MM.1S (cell line): Measurements from ENCODE around the gene RDH5.

Experiments used
- DNase-seq: peaks from one replicate; pipeline ENCODE4 v3.0.0-alpha.2; 2015
- H2AFZ ChIP-seq: fragments of 300-600 bp; sonication (generic); 2 replicates; pipeline ENCODE4 v1.6.0; 2016; ENCODE audit warnings: antibody characterized with exemption, low read length
- H3F3A ChIP-seq: fragments of 300-600 bp; sonication (generic); 2 replicates; pipeline ENCODE4 v1.6.1; 2016; ENCODE audit warnings: mild to moderate bottlenecking, antibody characterized with exemption, low read length, moderate library complexity, mixed read lengths; ENCODE audit not compliant: insufficient read depth
- H3K27ac ChIP-seq: fragments of 300-600 bp; sonication (generic); 2 replicates; pipeline ENCODE4 v1.5.1; 2016; ENCODE audit warnings: mild to moderate bottlenecking, low read length
- H3K27me3 ChIP-seq: fragments of 300-600 bp; sonication (generic); replicated peaks from 2 replicates; pipeline ENCODE4 v1.6.0; 2016; ENCODE audit warnings: low read length; ENCODE audit not compliant: insufficient read depth
- H3K36me3 ChIP-seq: fragments of 300-600 bp; sonication (generic); replicated peaks from 2 replicates; pipeline ENCODE4 v1.6.1; 2016; ENCODE audit warnings: mild to moderate bottlenecking, low read length, mixed read lengths; ENCODE audit not compliant: insufficient read depth
- H3K4me1 ChIP-seq: fragments of 300-600 bp; sonication (generic); 2 replicates; pipeline ENCODE4 v1.6.1; 2016; ENCODE audit warnings: low read length, mixed read lengths
- H3K4me2 ChIP-seq: fragments of 300-600 bp; sonication (generic); 2 replicates; pipeline ENCODE4 v1.6.0; 2016; ENCODE audit warnings: low read depth, low read length
- H3K4me3 ChIP-seq: fragments of 300-600 bp; sonication (generic); 2 replicates; pipeline ENCODE4 v1.5.1; 2016; ENCODE audit warnings: low read length, mixed read lengths
- H3K79me2 ChIP-seq: fragments of 300-600 bp; sonication (generic); 2 replicates; pipeline ENCODE4 v1.6.1; 2016; ENCODE audit warnings: mixed run types, low read length, mixed read lengths
- H3K9ac ChIP-seq: fragments of 300-600 bp; sonication (generic); 2 replicates; pipeline ENCODE4 v1.6.1; 2016; ENCODE audit warnings: low read length, mixed read lengths
- H3K9me2 ChIP-seq: fragments of 300-600 bp; sonication (generic); replicated peaks from 2 replicates; pipeline ENCODE4 v1.6.1; 2016; ENCODE audit warnings: mild to moderate bottlenecking, low read length, mixed read lengths; ENCODE audit not compliant: insufficient read depth
- H3K9me3 ChIP-seq: fragments of 300-600 bp; sonication (generic); replicated peaks from 2 replicates; pipeline ENCODE4 v1.6.1; 2016; ENCODE audit warnings: mild to moderate bottlenecking, low read length, mixed read lengths; ENCODE audit not compliant: insufficient read depth
- H4K20me1 ChIP-seq: fragments of 300-600 bp; sonication (generic); 2 replicates; pipeline ENCODE4 v1.6.1; 2016; ENCODE audit warnings: mild to moderate bottlenecking, low read length, moderate library complexity, mixed read lengths; ENCODE audit not compliant: insufficient read depth
- CTCF ChIP-seq: fragments of 300-600 bp; sonication (generic); IDR thresholded peaks from 2 replicates; pipeline ENCODE4 v1.5.1; 2016; ENCODE audit warnings: antibody characterized with exemption, low read length, mixed read lengths
- EZH2 ChIP-seq: fragments of 300-600 bp; sonication (generic); optimal IDR thresholded peaks from 2 replicates; pipeline ENCODE3; 2017; ENCODE audit warnings: low read depth, mild to moderate bottlenecking, antibody characterized with exemption, low read length, mixed read lengths
- EZH2phosphoT487 ChIP-seq: fragments of 300-600 bp; sonication (generic); IDR thresholded peaks from 2 replicates; pipeline ENCODE4 v1.6.1; 2018; ENCODE audit warnings: antibody characterized with exemption, low read length

RDH5 gene

GRCh38 chr12:55705782-55706402, 14.3 kb upstream of the RDH5 start:
- Histone ChIP-seq H2AFZ (no peak overlapping the region), H3F3A (no peaks in the 10 kb centered on the region), H3K4me3 (no peak overlapping the region), H3K4me2 (no peak overlapping the region), H3K27me3 (peaks cover 28% of the 10 kb centered on the region), H3K79me2 (no peaks in the 10 kb centered on the region), H3K27ac (no peak overlapping the region), H4K20me1 (no peaks in the 10 kb centered on the region), H3K9me2 (no peaks in the 10 kb centered on the region), H3K9me3 (no peaks in the 10 kb centered on the region), H3K9ac (no peak overlapping the region), H3K36me3 (no peaks in the 10 kb centered on the region), H3K4me1 (peaks cover 5% of the 10 kb centered on the region; the same call in 1 of the 2 replicates)
- DNase-seq, result peak; percentile 49
- TF ChIP-seq EZH2phosphoT487 (no peak), EZH2 (no peak), CTCF (peak; percentile 57)

- Histone ChIP-seq H3F3A (no peaks in the 10 kb centered on the region), H4K20me1 (no peaks in the 10 kb centered on the region), H3K27ac (no peak overlapping the region), H3K27me3 (peaks cover 29% of the 10 kb centered on the region), H3K4me2 (no peak overlapping the region), H3K9me3 (no peaks in the 10 kb centered on the region), H3K9ac (no peak overlapping the region), H3K36me3 (no peaks in the 10 kb centered on the region), H3K79me2 (no peaks in the 10 kb centered on the region), H3K4me1 (peaks cover 5% of the 10 kb centered on the region; the same call in 1 of the 2 replicates), H3K9me2 (no peaks in the 10 kb centered on the region), H2AFZ (no peak overlapping the region), H3K4me3 (no peak overlapping the region)
- TF ChIP-seq EZH2phosphoT487 (no peak), EZH2 (no peak), CTCF (no peak)
- no peak for DNase-seq
These were observed 13.5 kb upstream of the RDH5 start for GRCh38 chr12:55706568-55707218.

DNA sequence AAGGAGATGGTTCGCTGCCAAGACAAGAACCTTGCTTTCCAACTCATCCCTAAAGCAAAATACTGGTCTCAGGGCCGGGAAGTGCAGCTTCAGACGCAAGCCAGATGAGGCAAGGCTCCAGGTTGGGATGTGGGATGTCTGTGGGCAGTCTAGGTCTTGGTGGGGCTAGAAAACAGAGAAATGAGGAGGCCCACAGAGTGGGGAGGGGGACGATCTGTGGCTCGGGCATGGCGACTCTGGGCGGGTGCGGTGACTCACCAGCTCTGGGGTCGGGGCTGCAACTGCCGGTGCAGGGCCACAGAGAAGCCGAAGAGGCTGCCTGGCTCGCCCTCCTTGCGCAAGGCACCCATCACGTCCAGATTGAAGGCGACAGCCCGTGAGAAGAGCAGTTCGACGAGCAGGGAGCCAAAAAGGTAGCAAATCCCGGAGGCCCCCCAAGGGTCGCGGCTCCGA, 12.9 kb upstream of the RDH5 start:
- Histone ChIP-seq H3K9me2 (no peaks in the 10 kb centered on the region), H3K9ac (no peak overlapping the region), H3K79me2 (no peaks in the 10 kb centered on the region), H3K36me3 (no peaks in the 10 kb centered on the region), H3K9me3 (no peaks in the 10 kb centered on the region), H3F3A (no peaks in the 10 kb centered on the region), H3K27ac (no peak overlapping the region), H3K4me3 (no peak overlapping the region; the same call in 1 of the 2 replicates), H3K4me2 (peak overlapping the region; percentile 73; the same call in 1 of the 2 replicates), H2AFZ (0 out of 2 replicates have a peak overlapping the region, but pooled peaks have one; percentile 25), H3K4me1 (peaks cover 5% of the 10 kb centered on the region; the same call in 1 of the 2 replicates), H4K20me1 (no peaks in the 10 kb centered on the region), H3K27me3 (peaks cover 34% of the 10 kb centered on the region)
- DNase-seq, result no peak
- TF ChIP-seq CTCF (no peak), EZH2phosphoT487 (no peak), EZH2 (no peak)
